GM12864 (cell line): Measurements from ENCODE around the gene CBFB.
"Not testable (repeated sequence)": the region's sequence is repeated elsewhere in the genome, so short reads cannot be mapped to it uniquely, and the experiment has no call there.

Experiments
- DNase-seq: peaks from one replicate; pipeline ENCODE4 v3.0.0-alpha.2; 2011; ENCODE audit warnings: low read depth
- H3K4me3 ChIP-seq: 2 replicates; pipeline ENCODE4 v1.5.1; 2011; ENCODE audit warnings: mild to moderate bottlenecking, low read depth, low read length, control low read depth
- CTCF ChIP-seq: IDR thresholded peaks from 2 replicates; pipeline ENCODE4 v1.5.1; 2011; ENCODE audit warnings: low read depth, mild to moderate bottlenecking, moderate library complexity, low read length, control low read depth, inconsistent platforms; ENCODE audit errors: missing control alignments

The CBFB gene

GRCh38 chr16:67040166-67040565 is 11.2 kb downstream of the CBFB start:
- no peak for TF ChIP-seq CTCF
- DNase-seq, result no peak
- no peak overlapping the region for H3K4me3 ChIP-seq

- no peak overlapping the region for H3K4me3 ChIP-seq
- TF ChIP-seq CTCF, result no peak
- DNase-seq, result no peak
Observed at GRCh38 chr16:67040906-67041305, 12.0 kb downstream of the CBFB start.

GRCh38 chr16:67041520-67041919 is 12.6 kb downstream of the CBFB start:
- not testable (repeated sequence) for DNase-seq, H3K4me3 ChIP-seq

GRCh38 chr16:67043420-67043819 is 14.5 kb downstream of the CBFB start:
- no peak overlapping the region for H3K4me3 ChIP-seq
- no peak for DNase-seq
- no peak for TF ChIP-seq CTCF

- DNase-seq, result no peak
- H3K4me3 ChIP-seq, result no peak overlapping the region
- no peak for TF ChIP-seq CTCF
Observed at GRCh38 chr16:67050796-67051195, 21.8 kb downstream of the CBFB start.

- no peak for TF ChIP-seq CTCF
- DNase-seq, result no peak
Observed at GRCh38 chr16:67052399-67052798, 23.4 kb downstream of the CBFB start.

GRCh38 chr16:67053767-67054334 is 24.9 kb downstream of the CBFB start:
- TF ChIP-seq CTCF, result no peak
- no peak for DNase-seq

More at GRCh38 chr16:67052399-67052798, 23.4 kb downstream of the CBFB start:
- H3K4me3 ChIP-seq, result no peak overlapping the region

GRCh38 chr16:67054901-67055300 is 26.0 kb downstream of the CBFB start:
- H3K4me3 ChIP-seq, result no peak overlapping the region
- no peak for DNase-seq
- TF ChIP-seq CTCF, result no peak

More at GRCh38 chr16:67053767-67054334, 24.9 kb downstream of the CBFB start:
- H3K4me3 ChIP-seq, result no peak overlapping the region
